Endothelial cell of umbilical vein (primary cell): ENCODE results near the gene DENND4C. TPM values are rescaled to one million over a fixed set of nuclear protein-coding genes. Genes with fewer than 3 reads are reported as not detected.

ENCODE experiments used
- BruUV-seq: library from RNA; stranded (reverse); fragments of 400-500 nt; replicated peaks from 2 replicates; lab custom pipeline; 2021; lab: Mats Ljungman, UMichigan
- CTCF ChIA-PET: fragments of 300-600, 350-600 bp; sonication (Branson Sonifier 250); formaldehyde crosslinking; loops from one replicate; lab custom pipeline; 2021; ENCODE audit warnings: antibody characterized with exemption, inconsistent platforms; lab: Charles Lee
- POLR2A ChIA-PET: fragments of 300-600, 350-600 bp; sonication (Branson Sonifier 250); formaldehyde crosslinking; loops from one replicate; lab custom pipeline; 2021; ENCODE audit warnings: antibody characterized with exemption, inconsistent platforms; lab: Charles Lee
- DNase-seq: peaks from one replicate; pipeline ENCODE4 v3.0.0-alpha.2; 2011; ENCODE audit warnings: low read depth, low spot score
- FAIRE-seq: peaks from 2 replicates; lab custom pipeline; 2011; peaks lifted over from hg19 to GRCh38; lab: Jason Lieb, UNC
- H2AFZ ChIP-seq: 2 replicates; pipeline ENCODE4 v1.6.0; 2012; ENCODE audit warnings: low read depth, low read length, control low read depth, inconsistent platforms
- H3K27ac ChIP-seq: 2 replicates; pipeline ENCODE4 v1.5.1; 2011; ENCODE audit warnings: low read depth, mild to moderate bottlenecking, control low read depth, low read length, moderate library complexity; ENCODE audit not compliant: insufficient read depth
- H3K27me3 ChIP-seq, 2 experiments: 2 replicates each; pipeline versions ENCODE4 v1.6.0 to v1.6.1; 2011; ENCODE audit warnings: low read length in 2 of 2, mixed read lengths in 1 of 2; ENCODE audit not compliant: control insufficient read depth in 2 of 2, insufficient read depth in 2 of 2
- H3K36me3 ChIP-seq, 2 experiments: 2 replicates in 1 of 2; 3 replicates in 1 of 2; pipeline ENCODE4 v1.5.1; 2011; ENCODE audit warnings: low read length in 2 of 2, mild to moderate bottlenecking in 1 of 2, moderate library complexity in 1 of 2; ENCODE audit not compliant: control insufficient read depth in 2 of 2, insufficient read depth in 2 of 2; ENCODE audit errors: extremely low read depth in 1 of 2
- H3K4me1 ChIP-seq: 3 replicates; pipeline ENCODE4 v1.5.1; 2011; ENCODE audit warnings: mild to moderate bottlenecking, low read length; ENCODE audit not compliant: control insufficient read depth, insufficient read depth; ENCODE audit errors: extremely low read depth
- H3K4me2 ChIP-seq: 2 replicates; pipeline ENCODE4 v1.6.1; 2011; ENCODE audit warnings: low read length, control low read depth, mixed read lengths; ENCODE audit not compliant: insufficient read depth
- H3K4me3 ChIP-seq, 3 experiments: fragments of 200-600 bp in 1 of 3; sonication (generic), shearing (Covaris generic) in 1 of 3; replicated peaks in 1 of 3; 2 replicates each; pipeline ENCODE4 v1.5.1; 2011 to 2016; ENCODE audit warnings: control low read depth in 3 of 3, low read length in 3 of 3, mild to moderate bottlenecking in 2 of 3, inconsistent platforms in 1 of 3, low read depth in 1 of 3, moderate library complexity in 1 of 3; ENCODE audit not compliant: insufficient read depth in 1 of 3
- H3K79me2 ChIP-seq: 2 replicates; pipeline ENCODE4 v1.6.0; 2012; ENCODE audit warnings: low read length, inconsistent platforms; ENCODE audit not compliant: control insufficient read depth, insufficient read depth
- H3K9ac ChIP-seq: replicated peaks from 2 replicates; pipeline ENCODE3; 2011; ENCODE audit warnings: low read length, control low read depth; ENCODE audit not compliant: insufficient read depth; ENCODE audit errors: extremely low read depth
- H3K9me1 ChIP-seq: replicated peaks from 3 replicates; pipeline ENCODE4 v1.6.0; 2011; ENCODE audit warnings: mild to moderate bottlenecking, low read length; ENCODE audit not compliant: control insufficient read depth, insufficient read depth; ENCODE audit errors: extremely low read depth
- H3K9me3 ChIP-seq: replicated peaks from 2 replicates; pipeline ENCODE4 v1.5.1; 2012; ENCODE audit warnings: low read length, inconsistent platforms; ENCODE audit not compliant: control insufficient read depth, insufficient read depth
- H4K20me1 ChIP-seq: replicated peaks from 2 replicates; pipeline ENCODE3; 2011; ENCODE audit warnings: mild to moderate bottlenecking, low read length; ENCODE audit not compliant: control insufficient read depth, insufficient read depth; ENCODE audit errors: extremely low read depth
- EZH2 ChIP-seq: IDR thresholded peaks from 2 replicates; pipeline ENCODE4 v1.6.1; 2012; ENCODE audit warnings: borderline replicate concordance, low read depth, mild to moderate bottlenecking, moderate library complexity, low read length, inconsistent platforms; ENCODE audit not compliant: severe bottlenecking
- FOS ChIP-seq: IDR thresholded peaks from 2 replicates; pipeline ENCODE4 v1.6.1; 2011; ENCODE audit warnings: mild to moderate bottlenecking, low read length, moderate library complexity, borderline replicate concordance; ENCODE audit not compliant: insufficient read depth
- GATA2 ChIP-seq: IDR thresholded peaks from 2 replicates; pipeline ENCODE4 v1.7.0; 2011; ENCODE audit warnings: low read depth, mild to moderate bottlenecking, moderate library complexity, mixed read lengths, low read length; ENCODE audit not compliant: insufficient read length, insufficient read depth
- JUN ChIP-seq: IDR thresholded peaks from 2 replicates; pipeline ENCODE4 v1.6.1; 2011; ENCODE audit warnings: borderline replicate concordance, low read depth; ENCODE audit not compliant: insufficient read length, insufficient read depth
- MYC ChIP-seq: IDR thresholded peaks from one replicate; pipeline ENCODE4 v1.6.1; 2011; ENCODE audit warnings: mild to moderate bottlenecking, low read depth, low read length
- POLR2A ChIP-seq: IDR thresholded peaks from 2 replicates; pipeline ENCODE4 v1.6.1; 2012; ENCODE audit warnings: low read depth, mild to moderate bottlenecking, control low read depth, low read length
- POLR2AphosphoS5 ChIP-seq: IDR thresholded peaks from 2 replicates; pipeline ENCODE4 v1.6.1; 2012; ENCODE audit warnings: low read depth, mild to moderate bottlenecking, control low read depth, low read length, moderate library complexity; ENCODE audit not compliant: insufficient read depth
- dilution Hi-C: fragments of 300-500 bp; cut with MboI; formaldehyde crosslinking; loops from one replicate; pipeline ENCODE4 v1.15.0; 2019; ENCODE audit warnings: low sequenced_read_pairs; ENCODE audit not compliant: extremely low pct_ligation_motif_present
- intact Hi-C: fragments of 100-400 bp; cut with micrococcal nuclease; formaldehyde crosslinking; loops from one replicate; pipeline ENCODE4 v1.10.0; 2022
- polyA plus RNA-seq, 4 experiments: library from polyadenylated mRNA; depleted of rRNA in 3 of 4; stranded (reverse) in 3 of 4; unstranded in 1 of 4; fragments of >200 nt; gene quantifications; 2 replicates each; pipeline versions ENCODE4 v1.2.1 to v1.2.3, GENCODE V29; 2011 to 2012; ENCODE audit warnings: missing spikeins in 1 of 4
- total RNA-seq: library from RNA; stranded (reverse); gene quantifications from 2 replicates; pipeline ENCODE4 v1.2.3, GENCODE V29; 2021
- TF ChIP-seq, protein P1 (sequence below): IDR thresholded peaks from 2 replicates; pipeline ENCODE4 v1.6.1; 2011; ENCODE audit not compliant: insufficient read depth, insufficient read length
- TF ChIP-seq, protein P2 (sequence below), 2 donors: IDR thresholded peaks; 1 replicate in 1 of 2; 2 replicates in 1 of 2; pipeline ENCODE4 v1.5.1; 2011; ENCODE audit warnings: low read length in 2 of 2, mild to moderate bottlenecking in 2 of 2, moderate library complexity in 2 of 2, control low read depth in 1 of 2, inconsistent platforms in 1 of 2, low read depth in 1 of 2; ENCODE audit not compliant: insufficient read depth in 1 of 2; ENCODE audit errors: extremely low read depth in 1 of 2

DENND4C gene
- total and polyA plus RNA-seq, 2 donors (not counting 3 experiments of a cell fraction or from before 2014, with no cell fraction given): 9.6 to 36.8 TPM

DNA sequence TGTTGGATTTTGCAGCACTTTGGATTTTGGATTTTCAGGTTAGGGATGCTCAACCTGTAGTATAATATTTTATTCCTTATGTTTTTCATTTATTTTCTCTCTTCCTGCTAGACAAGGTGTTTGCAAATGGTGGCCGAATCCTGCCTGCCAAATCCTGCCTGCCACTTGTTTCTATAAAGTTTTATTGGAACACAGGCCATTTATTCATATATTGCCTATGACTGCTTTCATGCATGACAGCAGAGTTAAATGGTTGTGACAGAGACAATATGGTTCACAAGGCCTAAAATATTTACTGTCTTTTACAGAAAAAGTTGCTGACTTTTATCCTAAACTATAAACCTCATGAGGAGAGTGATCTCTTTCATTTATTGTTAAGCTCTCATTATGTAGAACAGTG lies 72.7 kb downstream of the DENND4C start:
- no peak overlapping the region for H2AFZ ChIP-seq
- no peaks in the 10 kb centered on the region for H3K79me2 ChIP-seq
- no peaks in the 10 kb centered on the region for H3K9me1 ChIP-seq
- no peak overlapping the region for H3K4me2 ChIP-seq
- no peak overlapping the region for H3K4me3 ChIP-seq
- no peaks in the 10 kb centered on the region for H3K9me3 ChIP-seq
- H3K36me3 ChIP-seq: peaks cover 2 to 3% of the 10 kb centered on the region in 2 experiments
- no peaks in the 10 kb centered on the region for H4K20me1 ChIP-seq
- ChIA-PET CTCF (interaction anchor here (0.9 kb wide), 1 partner anchor 70 kb away, joined by 3 read pairs; no protein-coding TSS in a partner anchor), POLR2A (no interaction called here)
- no TSS peak for BruUV-seq
- no peaks in the 10 kb centered on the region for H3K27me3 ChIP-seq
- no peak overlapping the region for H3K9ac ChIP-seq
- DNase-seq (no peak), FAIRE-seq (no peak)
- dilution Hi-C loops (no loop called here), intact Hi-C loops (no loop called here)
- H3K4me1 ChIP-seq: no peaks in the 10 kb centered on the region
- H3K27ac ChIP-seq: no peak overlapping the region
- TF ChIP-seq MYC (no peak), POLR2AphosphoS5 (no peak), EZH2 (no peak), JUN (no peak), POLR2A (no peak), GATA2 (no peak), FOS (no peak)
- TF ChIP-seq, protein P1, sequence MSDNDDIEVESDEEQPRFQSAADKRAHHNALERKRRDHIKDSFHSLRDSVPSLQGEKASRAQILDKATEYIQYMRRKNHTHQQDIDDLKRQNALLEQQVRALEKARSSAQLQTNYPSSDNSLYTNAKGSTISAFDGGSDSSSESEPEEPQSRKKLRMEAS: no peak
- TF ChIP-seq, protein P2, sequence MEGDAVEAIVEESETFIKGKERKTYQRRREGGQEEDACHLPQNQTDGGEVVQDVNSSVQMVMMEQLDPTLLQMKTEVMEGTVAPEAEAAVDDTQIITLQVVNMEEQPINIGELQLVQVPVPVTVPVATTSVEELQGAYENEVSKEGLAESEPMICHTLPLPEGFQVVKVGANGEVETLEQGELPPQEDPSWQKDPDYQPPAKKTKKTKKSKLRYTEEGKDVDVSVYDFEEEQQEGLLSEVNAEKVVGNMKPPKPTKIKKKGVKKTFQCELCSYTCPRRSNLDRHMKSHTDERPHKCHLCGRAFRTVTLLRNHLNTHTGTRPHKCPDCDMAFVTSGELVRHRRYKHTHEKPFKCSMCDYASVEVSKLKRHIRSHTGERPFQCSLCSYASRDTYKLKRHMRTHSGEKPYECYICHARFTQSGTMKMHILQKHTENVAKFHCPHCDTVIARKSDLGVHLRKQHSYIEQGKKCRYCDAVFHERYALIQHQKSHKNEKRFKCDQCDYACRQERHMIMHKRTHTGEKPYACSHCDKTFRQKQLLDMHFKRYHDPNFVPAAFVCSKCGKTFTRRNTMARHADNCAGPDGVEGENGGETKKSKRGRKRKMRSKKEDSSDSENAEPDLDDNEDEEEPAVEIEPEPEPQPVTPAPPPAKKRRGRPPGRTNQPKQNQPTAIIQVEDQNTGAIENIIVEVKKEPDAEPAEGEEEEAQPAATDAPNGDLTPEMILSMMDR (IDR thresholded peaks at IDR 0.05; ENCODE audit: extremely low read depth in 1 of 2, insufficient read depth in 1 of 2, low read depth in 1 of 2, low read length in 2 of 2): no peak
